K562 (cell line): ENCODE results near the gene PRPF6. TPM values are rescaled to one million over a fixed set of nuclear protein-coding genes. Genes with fewer than 3 reads are reported as not detected.
A peak's percentile ranks its signal among the peaks of the same experiment; 100 is the strongest.

Experiments
- EP300 ChIP-seq: IDR thresholded peaks from 2 replicates; pipeline ENCODE4 v1.6.1; 2012; ENCODE audit warnings: low read length, improper control_type of control experiment
- FOXK1 ChIP-seq: sonication (generic); formaldehyde crosslinking; IDR thresholded peaks from 2 replicates; pipeline ENCODE4 v1.8.0; 2022; ENCODE audit warnings: missing genetic modification reagents, mild to moderate bottlenecking, borderline replicate concordance
- GATA2 ChIP-seq: sonication (generic); formaldehyde crosslinking; IDR thresholded peaks from 2 replicates; pipeline ENCODE4 v1.4.0; 2020; ENCODE audit warnings: mild to moderate bottlenecking, missing genetic modification reagents
- SMAD3 ChIP-seq: fragments of 450-650 bp; formaldehyde crosslinking; conservative IDR thresholded peaks from 2 replicates; pipeline ENCODE4 v1.4.0; 2020; ENCODE audit warnings: mild to moderate bottlenecking
- STAT5A ChIP-seq: IDR thresholded peaks from 2 replicates; pipeline ENCODE4 v1.6.1; 2012; ENCODE audit warnings: low read length, inconsistent platforms, borderline replicate concordance
- ZFX ChIP-seq: sonication (generic); formaldehyde crosslinking; IDR thresholded peaks from 2 replicates; pipeline ENCODE4 v1.8.0; 2022; ENCODE audit warnings: mild to moderate bottlenecking, missing genetic modification reagents, moderate library complexity
- ZNF143 ChIP-seq: sonication (generic); formaldehyde crosslinking; IDR thresholded peaks from 2 replicates; pipeline ENCODE4 v1.9.0; 2022; ENCODE audit warnings: mild to moderate bottlenecking, missing genetic modification reagents
- ZNF764 ChIP-seq: fragments of 250-450 bp; sonication (Bioruptor Pico); IDR thresholded peaks from 2 replicates; pipeline ENCODE4 v1.4.0; 2020; ENCODE audit warnings: low read depth, mild to moderate bottlenecking, moderate library complexity
- polyA plus RNA-seq, 8 experiments: library from polyadenylated mRNA; depleted of rRNA in 4 of 8; stranded (reverse) in 5 of 8; unstranded in 3 of 8; fragments of >200 nt; fragmentation: Nextera tagmentation in 2 of 8; fragmentation: Illumina TruSeq in 1 of 8; extraction: Ambion mirVana in 2 of 8; extraction: Trizol in 1 of 8; gene quantifications; 2 replicates each; pipeline versions ENCODE4 v1.2.1 to v1.2.3, GENCODE V29; 2011 to 2014; ENCODE audit warnings: inconsistent platforms in 1 of 8, missing spikeins in 1 of 8
- total RNA-seq, 7 experiments: library from RNA; depleted of rRNA in 6 of 7; stranded (reverse); fragments of >200 nt in 6 of 7; fragmentation: Illumina TruSeq in 2 of 7; extraction: Trizol in 2 of 7; gene quantifications; 2 replicates each; pipeline versions ENCODE4 v1.2.1 to v1.2.3, GENCODE V29; 2011 to 2021; ENCODE audit warnings: low replicate concordance in 1 of 7
- TF ChIP-seq, protein P1 (sequence below): fragments of 200-800 bp; sonication (Bioruptor generic); IDR thresholded peaks from 2 replicates; pipeline ENCODE4 v1.6.1; 2016; ENCODE audit warnings: missing genetic modification characterization, missing compliant biosample characterization
- TF ChIP-seq, protein P2 (sequence below): fragments of 150-350 bp; conservative IDR thresholded peaks from 2 replicates; pipeline ENCODE4 v1.6.1; 2014; ENCODE audit warnings: low read length
- TF ChIP-seq, protein P3 (sequence below): fragments of 200-800 bp; sonication (Bioruptor generic); IDR thresholded peaks from 2 replicates; pipeline ENCODE4 v1.6.1; 2017; ENCODE audit warnings: missing genetic modification characterization, missing compliant biosample characterization
- TF ChIP-seq, protein P4 (sequence below): fragments of 450-650 bp; IDR thresholded peaks from 2 replicates; pipeline ENCODE4 v1.6.1; 2018; ENCODE audit not compliant: partially characterized antibody

The PRPF6 gene
- total and polyA plus RNA-seq, 9 of the 15 experiments (the other 6 are each of a cell fraction or from before 2014, with no cell fraction given), result 4.2 to 83.2 (median 59.9) TPM

DNA sequence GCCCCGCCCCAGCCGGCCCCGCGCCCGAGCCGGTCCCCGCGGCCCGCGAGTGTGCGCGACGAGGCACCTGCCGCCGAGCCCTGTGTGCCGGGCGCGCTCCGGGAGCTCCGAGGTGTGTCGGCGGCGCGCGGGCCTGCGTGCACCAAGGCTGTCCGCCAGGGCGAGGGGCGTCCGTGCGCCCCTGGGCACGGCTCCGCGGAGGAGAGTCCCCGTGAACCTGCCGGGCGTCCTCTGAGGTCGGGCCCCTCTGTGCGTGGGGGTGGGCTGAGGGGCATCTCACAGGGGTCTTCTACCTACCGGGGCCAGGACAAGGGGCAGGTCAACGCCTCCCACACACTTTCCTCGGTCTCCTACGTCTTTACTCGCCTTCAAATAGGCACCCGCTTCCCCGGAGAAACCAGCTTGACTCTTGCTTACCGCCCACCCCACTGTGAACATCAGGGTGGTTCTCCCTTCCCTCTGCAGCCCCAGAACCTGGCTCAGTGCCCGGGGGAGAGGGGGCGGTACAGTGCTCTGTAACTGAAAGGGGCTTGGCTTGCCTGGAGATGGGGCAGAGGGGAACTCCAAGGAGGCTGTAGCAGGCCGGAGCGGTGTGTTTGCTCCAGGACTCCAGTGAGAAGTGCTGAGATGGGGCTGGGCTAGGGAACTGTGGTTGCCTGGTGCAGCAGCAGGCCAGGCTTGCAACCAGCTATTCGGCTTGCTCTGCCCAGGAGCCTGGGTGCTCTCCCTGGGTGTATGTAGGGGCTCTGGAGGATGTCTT is 1.2 kb upstream of the PRPF6 start, which contains the start of gene SAMD10 (continued):
- TF ChIP-seq, protein P1, sequence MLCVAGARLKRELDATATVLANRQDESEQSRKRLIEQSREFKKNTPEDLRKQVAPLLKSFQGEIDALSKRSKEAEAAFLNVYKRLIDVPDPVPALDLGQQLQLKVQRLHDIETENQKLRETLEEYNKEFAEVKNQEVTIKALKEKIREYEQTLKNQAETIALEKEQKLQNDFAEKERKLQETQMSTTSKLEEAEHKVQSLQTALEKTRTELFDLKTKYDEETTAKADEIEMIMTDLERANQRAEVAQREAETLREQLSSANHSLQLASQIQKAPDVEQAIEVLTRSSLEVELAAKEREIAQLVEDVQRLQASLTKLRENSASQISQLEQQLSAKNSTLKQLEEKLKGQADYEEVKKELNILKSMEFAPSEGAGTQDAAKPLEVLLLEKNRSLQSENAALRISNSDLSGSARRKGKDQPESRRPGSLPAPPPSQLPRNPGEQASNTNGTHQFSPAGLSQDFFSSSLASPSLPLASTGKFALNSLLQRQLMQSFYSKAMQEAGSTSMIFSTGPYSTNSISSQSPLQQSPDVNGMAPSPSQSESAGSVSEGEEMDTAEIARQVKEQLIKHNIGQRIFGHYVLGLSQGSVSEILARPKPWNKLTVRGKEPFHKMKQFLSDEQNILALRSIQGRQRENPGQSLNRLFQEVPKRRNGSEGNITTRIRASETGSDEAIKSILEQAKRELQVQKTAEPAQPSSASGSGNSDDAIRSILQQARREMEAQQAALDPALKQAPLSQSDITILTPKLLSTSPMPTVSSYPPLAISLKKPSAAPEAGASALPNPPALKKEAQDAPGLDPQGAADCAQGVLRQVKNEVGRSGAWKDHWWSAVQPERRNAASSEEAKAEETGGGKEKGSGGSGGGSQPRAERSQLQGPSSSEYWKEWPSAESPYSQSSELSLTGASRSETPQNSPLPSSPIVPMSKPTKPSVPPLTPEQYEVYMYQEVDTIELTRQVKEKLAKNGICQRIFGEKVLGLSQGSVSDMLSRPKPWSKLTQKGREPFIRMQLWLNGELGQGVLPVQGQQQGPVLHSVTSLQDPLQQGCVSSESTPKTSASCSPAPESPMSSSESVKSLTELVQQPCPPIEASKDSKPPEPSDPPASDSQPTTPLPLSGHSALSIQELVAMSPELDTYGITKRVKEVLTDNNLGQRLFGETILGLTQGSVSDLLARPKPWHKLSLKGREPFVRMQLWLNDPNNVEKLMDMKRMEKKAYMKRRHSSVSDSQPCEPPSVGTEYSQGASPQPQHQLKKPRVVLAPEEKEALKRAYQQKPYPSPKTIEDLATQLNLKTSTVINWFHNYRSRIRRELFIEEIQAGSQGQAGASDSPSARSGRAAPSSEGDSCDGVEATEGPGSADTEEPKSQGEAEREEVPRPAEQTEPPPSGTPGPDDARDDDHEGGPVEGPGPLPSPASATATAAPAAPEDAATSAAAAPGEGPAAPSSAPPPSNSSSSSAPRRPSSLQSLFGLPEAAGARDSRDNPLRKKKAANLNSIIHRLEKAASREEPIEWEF (CRISPR knock-in tag), result no peak
- TF ChIP-seq ZNF764, result no peak
- TF ChIP-seq GATA2, result no peak
- 0 out of 2 replicates have a peak, but pooled peaks have one; percentile 10 for TF ChIP-seq ZFX (CRISPR knock-in tag)
- TF ChIP-seq ZNF143 (CRISPR knock-in tag), result 0 out of 2 replicates have a peak, but pooled peaks have one; percentile 2
- TF ChIP-seq, protein P2, sequence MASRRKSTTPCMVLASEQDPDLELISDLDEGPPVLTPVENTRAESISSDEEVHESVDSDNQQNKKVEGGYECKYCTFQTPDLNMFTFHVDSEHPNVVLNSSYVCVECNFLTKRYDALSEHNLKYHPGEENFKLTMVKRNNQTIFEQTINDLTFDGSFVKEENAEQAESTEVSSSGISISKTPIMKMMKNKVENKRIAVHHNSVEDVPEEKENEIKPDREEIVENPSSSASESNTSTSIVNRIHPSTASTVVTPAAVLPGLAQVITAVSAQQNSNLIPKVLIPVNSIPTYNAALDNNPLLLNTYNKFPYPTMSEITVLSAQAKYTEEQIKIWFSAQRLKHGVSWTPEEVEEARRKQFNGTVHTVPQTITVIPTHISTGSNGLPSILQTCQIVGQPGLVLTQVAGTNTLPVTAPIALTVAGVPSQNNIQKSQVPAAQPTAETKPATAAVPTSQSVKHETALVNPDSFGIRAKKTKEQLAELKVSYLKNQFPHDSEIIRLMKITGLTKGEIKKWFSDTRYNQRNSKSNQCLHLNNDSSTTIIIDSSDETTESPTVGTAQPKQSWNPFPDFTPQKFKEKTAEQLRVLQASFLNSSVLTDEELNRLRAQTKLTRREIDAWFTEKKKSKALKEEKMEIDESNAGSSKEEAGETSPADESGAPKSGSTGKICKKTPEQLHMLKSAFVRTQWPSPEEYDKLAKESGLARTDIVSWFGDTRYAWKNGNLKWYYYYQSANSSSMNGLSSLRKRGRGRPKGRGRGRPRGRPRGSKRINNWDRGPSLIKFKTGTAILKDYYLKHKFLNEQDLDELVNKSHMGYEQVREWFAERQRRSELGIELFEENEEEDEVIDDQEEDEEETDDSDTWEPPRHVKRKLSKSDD, result no peak
- TF ChIP-seq, protein P3, sequence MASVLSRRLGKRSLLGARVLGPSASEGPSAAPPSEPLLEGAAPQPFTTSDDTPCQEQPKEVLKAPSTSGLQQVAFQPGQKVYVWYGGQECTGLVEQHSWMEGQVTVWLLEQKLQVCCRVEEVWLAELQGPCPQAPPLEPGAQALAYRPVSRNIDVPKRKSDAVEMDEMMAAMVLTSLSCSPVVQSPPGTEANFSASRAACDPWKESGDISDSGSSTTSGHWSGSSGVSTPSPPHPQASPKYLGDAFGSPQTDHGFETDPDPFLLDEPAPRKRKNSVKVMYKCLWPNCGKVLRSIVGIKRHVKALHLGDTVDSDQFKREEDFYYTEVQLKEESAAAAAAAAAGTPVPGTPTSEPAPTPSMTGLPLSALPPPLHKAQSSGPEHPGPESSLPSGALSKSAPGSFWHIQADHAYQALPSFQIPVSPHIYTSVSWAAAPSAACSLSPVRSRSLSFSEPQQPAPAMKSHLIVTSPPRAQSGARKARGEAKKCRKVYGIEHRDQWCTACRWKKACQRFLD (CRISPR knock-in tag), result 0 out of 2 replicates have a peak, but pooled peaks have one; percentile 70
- no peak for TF ChIP-seq EP300
- TF ChIP-seq STAT5A, result no peak
- TF ChIP-seq, protein P4, sequence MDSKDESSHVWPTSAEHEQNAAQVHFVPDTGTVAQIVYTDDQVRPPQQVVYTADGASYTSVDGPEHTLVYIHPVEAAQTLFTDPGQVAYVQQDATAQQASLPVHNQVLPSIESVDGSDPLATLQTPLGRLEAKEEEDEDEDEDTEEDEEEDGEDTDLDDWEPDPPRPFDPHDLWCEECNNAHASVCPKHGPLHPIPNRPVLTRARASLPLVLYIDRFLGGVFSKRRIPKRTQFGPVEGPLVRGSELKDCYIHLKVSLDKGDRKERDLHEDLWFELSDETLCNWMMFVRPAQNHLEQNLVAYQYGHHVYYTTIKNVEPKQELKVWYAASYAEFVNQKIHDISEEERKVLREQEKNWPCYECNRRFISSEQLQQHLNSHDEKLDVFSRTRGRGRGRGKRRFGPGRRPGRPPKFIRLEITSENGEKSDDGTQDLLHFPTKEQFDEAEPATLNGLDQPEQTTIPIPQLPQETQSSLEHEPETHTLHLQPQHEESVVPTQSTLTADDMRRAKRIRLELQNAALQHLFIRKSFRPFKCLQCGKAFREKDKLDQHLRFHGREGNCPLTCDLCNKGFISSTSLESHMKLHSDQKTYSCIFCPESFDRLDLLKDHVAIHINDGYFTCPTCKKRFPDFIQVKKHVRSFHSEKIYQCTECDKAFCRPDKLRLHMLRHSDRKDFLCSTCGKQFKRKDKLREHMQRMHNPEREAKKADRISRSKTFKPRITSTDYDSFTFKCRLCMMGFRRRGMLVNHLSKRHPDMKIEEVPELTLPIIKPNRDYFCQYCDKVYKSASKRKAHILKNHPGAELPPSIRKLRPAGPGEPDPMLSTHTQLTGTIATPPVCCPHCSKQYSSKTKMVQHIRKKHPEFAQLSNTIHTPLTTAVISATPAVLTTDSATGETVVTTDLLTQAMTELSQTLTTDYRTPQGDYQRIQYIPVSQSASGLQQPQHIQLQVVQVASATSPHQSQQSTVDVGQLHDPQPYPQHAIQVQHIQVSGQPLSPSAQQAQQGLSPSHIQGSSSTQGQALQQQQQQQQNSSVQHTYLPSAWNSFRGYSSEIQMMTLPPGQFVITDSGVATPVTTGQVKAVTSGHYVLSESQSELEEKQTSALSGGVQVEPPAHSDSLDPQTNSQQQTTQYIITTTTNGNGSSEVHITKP, result peak; percentile 26
- 0 out of 2 replicates have a peak, but pooled peaks have one; percentile 0 for TF ChIP-seq FOXK1
- no peak for TF ChIP-seq SMAD3
